K562 (cell line): Measurements from ENCODE around the gene WDR81. TPM values are rescaled to one million over a fixed set of nuclear protein-coding genes. Genes with fewer than 3 reads are reported as not detected.

Experiments used
- ATAC-seq: fragments of 200-7000 bp; cut with Tn5 transposase; 3 replicates; pipeline ENCODE4 v1.9.1; 2020; ENCODE audit warnings: moderate library complexity
- BruUV-seq: library from RNA; stranded (reverse); fragments of 400-500 nt; replicated peaks from 2 replicates; lab custom pipeline; 2021; lab: Mats Ljungman, UMichigan
- CTCF ChIA-PET: fragments of 300-600 bp; formaldehyde crosslinking; extraction: SDS; loops from one replicate; lab custom pipeline; 2021; ENCODE audit warnings: low intra/inter-chr PET ratio; lab: Yijun Ruan, JAX
- POLR2A ChIA-PET: fragments of 300-600, 350-650 bp; sonication (Branson Sonifier 250); formaldehyde crosslinking; extraction: SDS; loops from one replicate; lab custom pipeline; 2021; ENCODE audit warnings: antibody characterized with exemption, inconsistent platforms; lab: Yijun Ruan, JAX
- DNase-seq, 4 experiments: peaks; one replicate each; pipeline versions ENCODE4 v3.0.0 to v3.0.0-alpha.2; 2011 to 2018; ENCODE audit warnings: low spot score in 3 of 4, mixed read lengths in 3 of 4; ENCODE audit errors: extremely low read depth in 1 of 4
- FAIRE-seq: peaks from 2 replicates; lab custom pipeline; 2011; peaks lifted over from hg19 to GRCh38; lab: Jason Lieb, UNC
- H2AFZ ChIP-seq: 2 replicates; pipeline ENCODE4 v1.6.0; 2011; ENCODE audit warnings: low read depth, low read length, control low read depth, inconsistent platforms
- H3K27ac ChIP-seq: fragments of 200-600 bp; 3 replicates; pipeline ENCODE4 v1.8.0; 2011; ENCODE audit warnings: low read depth, mild to moderate bottlenecking, control low read depth, inconsistent platforms, low read length, moderate library complexity, mixed read lengths; ENCODE audit errors: extremely low read depth
- H3K27me3 ChIP-seq, 2 experiments: fragments of 300-600 bp in 1 of 2; 2 replicates in 1 of 2; 3 replicates in 1 of 2; pipeline versions ENCODE4 v1.6.0 to v1.8.0; 2011; ENCODE audit warnings: inconsistent platforms in 2 of 2, low read length in 2 of 2, mild to moderate bottlenecking in 1 of 2, mixed read lengths in 1 of 2, moderate library complexity in 1 of 2; ENCODE audit not compliant: control insufficient read depth in 2 of 2, insufficient read depth in 2 of 2
- H3K36me3 ChIP-seq: fragments of 300-600 bp; 3 replicates; pipeline ENCODE4 v1.8.0; 2011; ENCODE audit warnings: mild to moderate bottlenecking, low read length, inconsistent platforms; ENCODE audit not compliant: control insufficient read depth, insufficient read depth
- H3K4me1 ChIP-seq, 2 experiments: fragments of 200-600 bp in 1 of 2; replicated peaks in 1 of 2; 2 replicates in 1 of 2; 3 replicates in 1 of 2; pipeline versions ENCODE4 v1.5.1 to v1.8.0; 2011; ENCODE audit warnings: inconsistent platforms in 2 of 2, low read length in 2 of 2, mild to moderate bottlenecking in 1 of 2, mixed read lengths in 1 of 2, moderate library complexity in 1 of 2; ENCODE audit not compliant: control insufficient read depth in 2 of 2, insufficient read depth in 2 of 2
- H3K4me2 ChIP-seq: 2 replicates; pipeline ENCODE4 v1.6.1; 2011; ENCODE audit warnings: low read length, control low read depth, inconsistent platforms, mixed read lengths; ENCODE audit not compliant: insufficient read depth
- H3K4me3 ChIP-seq: fragments of 200-600 bp; sonication (generic), shearing (Covaris generic); 2 replicates; pipeline ENCODE4 v1.5.1; 2016; ENCODE audit warnings: control low read depth, inconsistent platforms
- H3K79me2 ChIP-seq: fragments of 200-600 bp; 3 replicates; pipeline ENCODE4 v1.8.0; 2011; ENCODE audit warnings: low read length, inconsistent platforms; ENCODE audit not compliant: control insufficient read depth, insufficient read depth
- H3K9ac ChIP-seq, 2 experiments: 2 replicates each; pipeline versions ENCODE4 v1.6.0 to v1.6.1; 2011; ENCODE audit warnings: low read depth in 2 of 2, low read length in 2 of 2, control low read depth in 1 of 2, inconsistent platforms in 1 of 2, mild to moderate bottlenecking in 1 of 2, mixed read lengths in 1 of 2; ENCODE audit not compliant: insufficient read depth in 1 of 2
- H3K9me1 ChIP-seq: one replicate; pipeline ENCODE4 v1.6.0; 2011; ENCODE audit warnings: inconsistent platforms, mild to moderate bottlenecking, low read length, moderate library complexity; ENCODE audit not compliant: control insufficient read depth, insufficient read depth
- H3K9me3 ChIP-seq: replicated peaks from 2 replicates; pipeline ENCODE4 v1.5.1; 2011; ENCODE audit warnings: low read depth, low read length, inconsistent platforms; ENCODE audit not compliant: control insufficient read depth, insufficient read depth
- H4K20me1 ChIP-seq: replicated peaks from 2 replicates; pipeline ENCODE4 v1.6.1; 2011; ENCODE audit warnings: low read length, inconsistent platforms, mixed read lengths; ENCODE audit not compliant: control insufficient read depth, insufficient read depth
- FOXJ2 ChIP-seq: fragments of 200-800 bp; sonication (Bioruptor generic); IDR thresholded peaks from 2 replicates; pipeline ENCODE4 v1.6.1; 2016; ENCODE audit warnings: missing genetic modification characterization, missing compliant biosample characterization
- NR2C1 ChIP-seq, 2 experiments: fragments of 450-650 bp; IDR thresholded peaks; 2 replicates each; pipeline ENCODE4 v1.6.1; 2017; ENCODE audit warnings: mild to moderate bottlenecking in 2 of 2, antibody characterized with exemption in 1 of 2, inconsistent platforms in 1 of 2, missing compliant biosample characterization in 1 of 2, missing genetic modification characterization in 1 of 2
- PKNOX1 ChIP-seq: fragments of 450-650 bp; IDR thresholded peaks from 2 replicates; pipeline ENCODE4 v1.6.1; 2016
- REST ChIP-seq, 2 experiments: fragments of 450-650 bp; formaldehyde crosslinking in 1 of 2; IDR thresholded peaks; 2 replicates each; pipeline versions ENCODE4 v1.4.0 to v1.6.1; 2014 to 2020; ENCODE audit warnings: mild to moderate bottlenecking in 2 of 2, borderline replicate concordance in 1 of 2, low read depth in 1 of 2
- SFPQ ChIP-seq: fragments of 200-400 bp; formaldehyde crosslinking; IDR thresholded peaks from 2 replicates; pipeline ENCODE4 v1.6.1; 2017; ENCODE audit warnings: mild to moderate bottlenecking, low read depth, low read length, moderate library complexity
- ZNF175 ChIP-seq: fragments of 200-800 bp; sonication (Bioruptor generic); IDR thresholded peaks from 2 replicates; pipeline ENCODE4 v1.6.1; 2016; ENCODE audit warnings: low read depth, mild to moderate bottlenecking, missing genetic modification characterization, missing compliant biosample characterization
- ZNF668 ChIP-seq: fragments of 250-450 bp; sonication (Bioruptor Pico); IDR thresholded peaks from 2 replicates; pipeline ENCODE4 v1.8.0; 2022; ENCODE audit warnings: mild to moderate bottlenecking, inconsistent platforms
- WGBS: fragments of 100-300 bp; shearing (Covaris generic); methylation state at CpG from one replicate; pipeline ENCODE4 v1.1.6; 2016; ENCODE audit warnings: low coverage, mixed read lengths; ENCODE audit not compliant: insufficient coverage; ENCODE audit errors: missing lambda C conversion rate; 5-methylcytosine and 5-hydroxymethylcytosine counted together
- in situ Hi-C: fragments of 300-500 bp; cut with MboI; formaldehyde crosslinking; loops from 4 replicates; pipeline ENCODE4 v1.15.0; 2018; ENCODE audit warnings: inconsistent platforms, mixed read lengths
- intact Hi-C: fragments of 100-400 bp; cut with micrococcal nuclease; formaldehyde crosslinking; loops from 2 replicates; pipeline ENCODE4 v1.14.2; 2022
- polyA plus RNA-seq, 8 experiments: library from polyadenylated mRNA; depleted of rRNA in 4 of 8; stranded (reverse) in 5 of 8; unstranded in 3 of 8; fragments of >200 nt; fragmentation: Nextera tagmentation in 2 of 8; fragmentation: Illumina TruSeq in 1 of 8; extraction: Ambion mirVana in 2 of 8; extraction: Trizol in 1 of 8; gene quantifications; 2 replicates each; pipeline versions ENCODE4 v1.2.1 to v1.2.3, GENCODE V29; 2011 to 2014; ENCODE audit warnings: inconsistent platforms in 1 of 8, missing spikeins in 1 of 8
- total RNA-seq, 7 experiments: library from RNA; depleted of rRNA in 6 of 7; stranded (reverse); fragments of >200 nt in 6 of 7; fragmentation: Illumina TruSeq in 2 of 7; extraction: Trizol in 2 of 7; gene quantifications; 2 replicates each; pipeline versions ENCODE4 v1.2.1 to v1.2.3, GENCODE V29; 2011 to 2021; ENCODE audit warnings: low replicate concordance in 1 of 7

Gene WDR81
- total and polyA plus RNA-seq, 9 of the 15 experiments (the other 6 are each of a cell fraction or from before 2014, with no cell fraction given) = 0.01 to 17.1 (median 3.3) TPM

GRCh38 chr17:1709971-1710806 lies 14.3 kb upstream of the WDR81 start, which contains the start of gene TLCD2:
TSS of gene TLCD2 (minus strand) at chr17:1710377. CDS start at chr17:1710242, 135 bp downstream.
- peak; percentile 64 to 65 (median 64) for DNase-seq
- H3K4me1 ChIP-seq = peaks cover 35 to 67% of the 10 kb centered on the region in 2 experiments
- CTCF ChIA-PET = no interaction called here
- TF ChIP-seq SFPQ (no peak), REST (IDR thresholded peaks at IDR 0.05; ENCODE audit: borderline replicate concordance) (no peak), REST (CRISPR knock-in tag; IDR thresholded peaks at IDR 0.05; ENCODE audit: low read depth) (0 out of 2 replicates have a peak, but pooled peaks have one; percentile 52), FOXJ2 (tag) (no peak), PKNOX1 (0 out of 2 replicates have a peak, but pooled peaks have one; percentile 10), ZNF668 (CRISPR knock-in tag) (no peak), NR2C1 (IDR thresholded peaks at IDR 0.05) (peak; percentile 80), NR2C1 (tag; IDR thresholded peaks at IDR 0.05) (peak; percentile 80), ZNF175 (0 out of 2 replicates have a peak, but pooled peaks have one; percentile 2)

More at GRCh38 chr17:1709971-1710806, 14.3 kb upstream of the WDR81 start, which contains the start of gene TLCD2:
- FAIRE-seq = no peak
- Histone ChIP-seq H3K79me2 (peaks cover 35% of the 10 kb centered on the region), H4K20me1 (0 out of 2 replicates have a peak, but pooled peaks cover 3% of the 10 kb centered on the region), H3K4me3 (peak within 1 kb of the TSS; percentile 53), H3K9me3 (no peaks in the 10 kb centered on the region), H2AFZ (peak within 1 kb of the TSS; percentile 81), H3K27me3 (no peaks in the 10 kb centered on the region), H3K36me3 (peaks cover 25% of the 10 kb centered on the region; the same call in 2 of the 3 replicates), H3K4me2 (peak within 1 kb of the TSS; percentile 67), H3K27ac (peak within 1 kb of the TSS; percentile 66), H3K9ac (peak within 1 kb of the TSS; percentile 65 to 92; a peak in 3 of 4 replicates), H3K9me1 (no peaks in the 10 kb centered on the region)
- 4% methylated on average over 27 of the region's 83 CpGs for WGBS
- BruUV-seq = no TSS peak
- POLR2A ChIA-PET = no interaction called here
- peak; percentile 70 for ATAC-seq
- in situ Hi-C loops = loop anchor here (5.0 to 10.0 kb wide), 2 partner anchors 38 to 325 kb away; partner anchors contain the start of gene DPH1
- intact Hi-C loops = no loop called here
